Stimulated activated CD4-positive, alpha-beta T cell treated with anti-CD3 and anti-CD28 coated beads, Interleukin-15, amount 100 ng/mL, for 1 hour (primary cell): ENCODE measurements around the gene PRDM12.
A peak's percentile ranks its signal among the peaks of the same experiment; 100 is the strongest.

Experiments used
- DNase-seq, 2 donors: peaks; one replicate each; pipeline ENCODE4 v3.0.0-alpha.2; 2020; ENCODE audit warnings: low read depth in 1 of 2, low spot score in 1 of 2

The PRDM12 gene

DNA sequence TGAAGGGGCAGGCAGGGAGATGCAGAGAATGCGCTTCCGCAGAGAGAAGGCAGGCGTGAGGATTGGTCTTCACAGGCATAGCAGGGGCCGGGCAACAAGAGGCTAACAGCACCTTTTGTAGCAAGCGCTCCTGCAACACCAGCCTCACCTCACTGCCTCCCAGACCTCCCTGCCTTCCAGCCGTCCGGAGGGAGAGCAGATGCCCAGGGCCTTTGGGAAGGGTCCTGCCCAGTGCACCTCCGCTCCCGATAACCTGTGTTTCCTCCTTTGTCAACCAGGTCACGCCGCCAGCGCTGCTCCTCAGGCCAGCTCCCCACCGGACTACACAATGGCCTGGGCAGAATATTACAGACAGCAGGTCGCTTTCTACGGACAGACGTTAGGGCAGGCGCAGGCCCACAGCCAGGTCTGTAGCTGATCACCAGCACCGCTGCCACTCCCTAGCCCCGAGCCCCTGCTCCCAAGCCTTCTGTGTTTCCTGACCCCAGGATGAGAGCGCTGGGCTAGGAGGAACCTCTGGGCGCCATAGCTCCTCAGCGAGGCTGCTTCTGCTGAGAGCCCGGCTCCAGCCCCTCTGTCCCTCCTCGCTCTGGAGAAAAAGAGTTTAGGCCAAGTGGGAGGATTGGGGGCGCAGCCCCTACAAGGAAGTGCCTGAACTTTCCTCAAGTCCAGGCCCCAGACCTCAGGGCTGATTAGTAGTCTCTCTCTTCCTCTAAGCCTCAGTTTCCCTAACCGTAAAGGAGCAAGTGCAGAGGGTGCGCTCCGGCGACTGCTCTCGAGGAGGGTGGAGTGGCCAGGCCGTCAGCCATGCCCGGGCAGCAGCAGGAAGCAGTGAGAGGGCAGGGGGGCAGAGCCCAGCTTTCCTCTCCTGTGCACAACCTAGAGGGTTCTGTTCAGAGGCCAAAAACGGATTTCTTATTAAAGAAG, 28.4 kb upstream of the PRDM12 start:
- no peak for DNase-seq

DNA sequence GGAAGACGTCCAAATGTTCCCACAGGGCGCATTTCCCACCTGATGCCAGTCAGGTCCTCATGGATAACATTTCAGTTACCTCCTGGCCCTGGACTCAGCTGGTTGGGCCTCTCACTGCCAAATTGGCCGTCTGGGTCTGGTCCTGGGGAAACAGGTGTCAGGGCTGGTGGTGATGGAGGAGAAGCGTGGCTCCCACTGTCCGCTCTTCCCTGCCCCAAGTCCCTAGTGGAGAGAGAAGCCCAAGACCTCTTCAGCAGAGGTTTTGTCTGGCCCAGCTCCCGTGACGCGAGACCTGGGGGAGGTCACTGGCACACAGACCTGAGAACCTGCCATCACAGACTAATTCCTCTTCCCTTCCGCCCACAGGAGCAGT, 27.8 kb upstream of the PRDM12 start:
- DNase-seq: no peak

DNA sequence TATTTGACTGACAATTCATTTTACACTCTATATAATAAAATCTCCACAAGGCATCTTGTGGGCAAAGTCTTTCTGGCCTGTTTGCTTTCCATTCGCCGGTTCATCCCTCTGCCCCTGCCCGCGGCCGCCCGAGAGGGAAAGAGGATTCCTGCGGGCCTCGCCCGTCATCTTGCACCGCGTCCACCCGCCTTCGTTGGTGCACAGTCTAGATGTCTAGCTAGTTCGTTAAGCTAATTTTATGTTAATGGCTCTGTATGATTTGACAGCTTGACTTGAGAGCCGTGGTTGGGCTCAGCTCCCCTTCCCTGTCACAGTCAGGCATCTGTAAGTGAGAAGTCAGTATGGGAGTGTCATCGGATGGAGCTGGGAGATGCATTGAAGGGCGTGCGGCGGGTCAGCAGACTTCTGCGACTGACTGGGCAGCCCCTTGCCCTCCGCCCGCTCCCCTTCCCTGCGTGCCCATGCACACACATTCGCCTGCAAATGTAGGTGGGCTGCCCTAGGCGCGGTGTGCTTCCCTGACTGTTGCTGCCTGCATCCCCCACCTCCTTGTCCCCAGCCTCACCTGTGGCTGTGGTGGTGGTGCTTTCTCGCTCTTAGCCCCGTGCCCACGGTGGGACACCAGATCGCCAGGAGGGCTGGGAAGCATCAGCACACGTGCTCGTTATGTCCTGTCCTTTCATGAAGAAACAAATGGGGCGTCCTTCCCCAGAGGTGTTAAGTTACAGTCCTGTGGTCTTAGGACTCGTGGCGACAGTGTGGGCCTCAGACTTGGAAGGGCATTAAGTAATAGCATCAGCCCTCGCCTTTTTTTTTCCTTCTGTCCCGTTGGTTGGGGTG, 25.9 kb upstream of the PRDM12 start:
- no peak for DNase-seq

DNA sequence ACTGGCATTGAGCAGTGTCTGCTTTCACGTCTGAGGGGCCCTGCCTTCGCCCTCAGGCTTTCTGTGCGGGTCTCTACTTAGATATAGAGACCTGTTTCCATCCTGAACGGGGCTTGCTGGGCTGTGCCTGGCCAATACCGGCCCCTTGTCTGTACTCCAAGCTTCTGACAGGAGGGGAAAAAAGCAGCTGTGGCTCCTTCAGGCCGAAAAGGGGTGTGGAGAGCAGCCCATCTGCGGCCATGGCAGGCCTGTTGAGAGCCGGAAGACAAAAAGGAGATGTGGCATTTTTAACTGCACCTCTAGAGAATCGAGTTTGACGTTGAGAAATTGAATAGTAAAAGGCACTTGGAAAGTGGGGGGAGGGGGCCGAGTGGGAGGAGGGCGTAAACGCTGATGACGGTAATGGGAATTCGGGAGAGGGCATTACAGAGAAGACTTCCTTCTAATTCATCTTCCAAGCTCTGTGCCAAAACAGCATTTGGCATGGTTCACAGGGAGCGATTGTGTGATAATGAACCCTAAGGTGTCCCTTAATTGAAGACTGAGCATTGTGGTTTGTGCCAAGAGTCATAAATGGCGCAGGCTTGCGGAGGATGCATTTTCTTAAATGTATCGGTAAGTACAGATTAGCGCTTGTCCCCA, 25.1 kb upstream of the PRDM12 start:
- no peak for DNase-seq

DNA sequence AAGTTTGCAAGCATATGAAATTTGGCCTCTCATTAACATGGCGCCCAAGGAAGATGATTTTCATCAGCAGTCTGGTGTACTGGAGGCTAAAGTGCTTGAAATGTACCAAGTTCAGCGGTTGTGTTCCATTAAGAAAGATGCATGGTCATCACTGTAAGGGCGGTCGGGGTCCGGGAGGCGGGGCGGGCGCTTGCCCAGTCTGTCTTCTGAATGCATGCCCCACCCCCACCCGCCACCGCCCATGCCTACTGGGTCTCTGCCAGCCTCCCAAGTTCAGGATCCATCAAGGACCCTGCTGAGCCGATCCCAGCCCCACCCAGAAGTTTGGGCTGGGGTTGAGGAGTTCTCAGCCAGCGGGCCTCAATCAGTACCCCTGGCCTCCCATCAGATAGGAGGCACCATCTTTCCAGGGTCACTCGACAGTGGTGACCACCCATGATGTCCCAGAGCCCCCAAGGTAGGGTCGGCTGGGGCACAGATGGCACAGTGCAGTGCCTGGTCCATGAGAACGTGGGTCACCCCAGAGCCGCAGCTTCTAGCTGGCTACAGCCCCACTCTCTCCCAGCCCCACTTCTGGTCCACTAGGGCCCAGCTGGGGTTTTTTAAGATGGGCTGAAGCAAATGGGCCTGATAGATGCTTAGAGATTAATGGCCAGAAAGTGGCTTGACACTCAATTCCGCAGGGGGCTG, 24.4 kb upstream of the PRDM12 start:
- DNase-seq: no peak

DNA sequence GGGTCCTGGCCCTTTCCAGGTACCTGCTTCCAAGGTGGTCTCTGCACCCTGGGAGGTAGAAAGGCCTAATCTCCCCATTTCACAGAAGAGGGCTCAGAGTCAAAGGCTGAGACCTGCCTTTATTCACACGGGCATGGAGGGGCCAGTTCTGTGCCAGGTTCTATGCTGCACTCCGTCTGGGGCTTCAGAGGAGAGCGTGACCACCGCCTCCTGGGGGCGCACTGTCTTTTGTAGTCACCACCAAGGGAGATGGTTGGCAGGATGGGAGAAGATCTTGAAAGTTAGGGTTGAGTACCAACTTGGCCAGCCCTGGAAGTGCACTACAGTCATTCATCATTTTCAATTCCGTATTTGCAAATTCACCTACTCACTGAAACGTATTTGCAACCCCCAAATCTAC, 23.7 kb upstream of the PRDM12 start:
- no peak for DNase-seq

DNA sequence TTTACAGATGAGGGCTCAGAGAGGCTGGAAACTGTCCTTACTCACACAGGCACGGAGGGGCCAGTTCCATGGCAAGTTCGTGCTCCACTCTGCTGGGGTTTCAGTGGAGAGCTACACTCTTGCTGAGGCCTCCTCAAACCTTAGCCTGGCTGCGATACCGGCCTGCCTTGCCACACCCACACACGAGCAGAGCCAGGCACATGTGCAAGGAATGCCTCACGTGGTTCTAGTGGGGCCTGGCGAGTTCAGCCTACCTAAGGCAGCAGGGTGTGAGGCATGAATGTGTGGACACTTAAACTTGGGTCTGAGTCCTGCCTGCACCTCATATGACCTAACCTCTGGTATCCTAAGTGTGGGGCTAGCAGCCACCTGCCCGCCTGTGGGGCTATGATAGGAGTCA, 21.5 kb upstream of the PRDM12 start:
- no peak for DNase-seq

DNA sequence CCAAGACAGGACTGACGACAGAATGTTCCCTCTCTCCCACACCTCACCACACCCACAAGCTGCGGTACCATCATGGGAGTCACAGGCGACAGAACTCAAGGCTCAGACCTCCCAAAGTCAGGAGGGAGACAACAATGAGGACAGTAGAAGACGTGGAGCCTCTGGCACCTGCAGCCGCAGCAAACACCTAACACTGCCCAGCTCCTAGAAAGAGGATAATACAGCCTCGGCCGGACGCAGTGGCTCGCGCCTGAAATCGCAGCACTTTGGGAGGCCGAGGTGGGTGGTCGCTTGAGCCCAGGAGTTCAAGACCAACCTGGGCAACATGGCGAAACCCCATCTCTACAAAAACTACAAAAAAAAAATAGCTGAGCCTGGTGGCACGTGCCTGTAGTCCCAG, 13.2 kb upstream of the PRDM12 start:
- no peak for DNase-seq

DNA sequence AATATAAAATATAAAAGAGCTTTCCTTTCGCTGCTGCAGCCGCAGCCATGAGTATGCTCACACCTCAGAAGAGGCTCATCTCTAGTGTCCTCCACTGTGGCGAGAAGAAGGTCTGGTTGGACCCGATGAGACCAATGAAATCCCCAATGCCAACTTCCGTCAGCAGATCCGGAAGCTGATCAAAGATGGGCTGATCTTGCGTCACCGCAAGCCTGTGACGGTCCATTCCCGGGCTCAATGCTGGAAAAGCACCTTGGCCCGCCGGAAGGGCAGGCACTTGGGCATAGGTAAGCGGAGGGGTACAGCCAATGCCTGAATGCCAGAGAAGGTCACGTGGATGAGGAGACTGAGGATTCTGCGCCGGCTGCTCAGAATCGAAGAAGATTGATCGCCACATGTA, 12.6 kb upstream of the PRDM12 start:
- no peak for DNase-seq

DNA sequence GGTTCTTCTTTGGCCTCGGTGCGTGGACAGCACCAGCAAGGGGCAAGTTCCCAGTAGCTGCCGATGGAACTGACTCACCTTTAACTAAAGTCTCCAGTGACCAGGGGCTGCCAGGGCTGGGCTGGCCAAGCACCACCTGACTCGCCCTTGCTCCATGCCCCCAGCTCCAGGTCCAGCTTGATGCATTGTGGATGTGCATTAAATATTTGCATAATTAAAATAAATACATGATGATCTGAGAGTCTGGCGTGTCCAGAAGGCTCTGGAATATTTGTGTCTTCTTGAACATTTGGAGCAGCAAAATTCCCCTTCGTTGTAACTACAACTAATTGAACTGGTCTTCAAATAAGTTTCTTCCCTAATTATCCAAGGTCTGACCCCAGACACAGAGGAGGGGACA, 9.5 kb upstream of the PRDM12 start:
- DNase-seq: no peak

DNA sequence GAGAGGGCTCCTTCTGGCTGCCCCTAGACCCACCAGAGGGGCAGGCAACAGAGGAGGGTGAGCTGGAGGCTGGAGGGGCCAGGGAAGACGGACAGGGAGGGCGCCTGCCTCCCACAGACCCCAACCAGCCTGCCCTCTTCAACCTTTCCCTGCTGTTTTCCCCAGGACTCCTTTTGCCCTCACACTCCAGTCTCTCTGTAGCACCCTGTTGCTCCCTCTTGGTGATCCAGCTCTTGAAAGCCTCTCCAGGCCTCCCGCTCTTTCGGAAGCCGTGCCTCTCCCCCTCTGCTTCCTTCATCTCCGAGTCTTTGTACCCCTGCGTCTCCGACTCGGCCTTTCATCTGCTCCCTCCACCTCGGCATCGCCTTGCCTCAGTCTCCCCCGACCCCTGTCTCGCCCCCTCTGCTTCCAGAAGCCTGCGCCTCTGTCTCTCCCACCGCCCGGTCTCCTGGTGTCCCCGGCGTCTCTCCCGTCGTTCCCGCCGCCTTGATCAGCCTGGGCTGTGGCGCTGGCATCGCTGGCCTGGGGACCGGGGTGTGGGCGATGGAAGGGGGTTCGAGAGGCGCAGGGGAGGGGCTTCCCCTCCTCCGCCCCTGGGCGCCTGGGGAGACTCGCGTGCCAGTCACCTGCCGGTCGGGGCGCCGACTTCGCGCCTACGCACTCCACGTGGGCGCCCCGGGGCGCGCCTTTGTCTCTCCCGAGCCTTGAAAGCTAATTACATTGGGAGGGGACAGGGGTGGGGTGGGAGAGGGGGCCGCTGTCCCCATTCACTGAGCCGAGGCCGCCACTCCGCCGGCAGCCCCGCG, 5.3 kb upstream of the PRDM12 start:
- DNase-seq: no peak

DNA sequence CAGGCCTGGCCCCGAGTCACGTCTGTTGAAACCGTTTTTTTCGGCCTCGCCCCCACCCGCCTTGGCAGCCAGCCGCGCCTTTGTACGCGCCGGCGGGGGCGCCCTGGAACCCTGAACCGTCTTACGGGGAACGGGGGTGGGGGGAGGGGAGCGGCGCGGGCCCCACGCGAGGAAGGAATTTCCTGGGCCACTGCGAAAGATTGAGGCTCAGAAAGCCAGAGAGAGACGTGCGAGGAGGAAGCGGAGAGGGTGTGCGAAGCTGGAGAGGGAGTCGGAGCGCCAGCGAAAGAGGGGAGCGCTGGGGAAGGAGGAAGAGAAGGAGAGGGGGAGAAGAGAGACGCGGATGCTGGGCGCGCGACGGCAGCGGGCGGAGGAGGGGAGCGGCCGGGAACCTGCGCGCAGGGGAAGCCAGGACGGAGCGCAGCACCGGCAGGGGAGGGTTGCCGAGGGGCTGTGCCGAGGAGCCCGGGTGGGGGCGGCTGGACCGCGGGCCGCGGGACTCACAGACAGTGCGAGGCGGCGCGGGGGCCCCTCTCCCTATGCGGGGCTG, 4.6 kb upstream of the PRDM12 start:
- DNase-seq: no peak

DNA sequence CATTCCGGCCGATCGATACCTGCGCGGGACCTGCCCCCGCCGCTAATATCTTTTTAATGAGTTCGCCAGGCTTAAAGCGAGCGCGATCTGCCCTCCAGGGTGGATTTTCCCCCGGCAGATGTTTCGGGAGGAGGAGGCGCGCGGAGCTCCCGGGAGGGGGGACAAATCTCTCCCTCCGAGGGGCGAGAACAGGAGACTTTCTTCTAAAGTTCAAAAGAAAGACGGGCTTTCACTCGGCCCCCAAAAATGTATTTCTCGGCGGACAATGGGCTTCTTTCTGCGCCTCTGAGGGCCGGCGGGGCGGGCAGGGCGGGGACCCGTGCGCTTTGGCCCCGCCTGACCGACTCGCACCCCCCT, 4.1 kb upstream of the PRDM12 start:
- DNase-seq: no peak

DNA sequence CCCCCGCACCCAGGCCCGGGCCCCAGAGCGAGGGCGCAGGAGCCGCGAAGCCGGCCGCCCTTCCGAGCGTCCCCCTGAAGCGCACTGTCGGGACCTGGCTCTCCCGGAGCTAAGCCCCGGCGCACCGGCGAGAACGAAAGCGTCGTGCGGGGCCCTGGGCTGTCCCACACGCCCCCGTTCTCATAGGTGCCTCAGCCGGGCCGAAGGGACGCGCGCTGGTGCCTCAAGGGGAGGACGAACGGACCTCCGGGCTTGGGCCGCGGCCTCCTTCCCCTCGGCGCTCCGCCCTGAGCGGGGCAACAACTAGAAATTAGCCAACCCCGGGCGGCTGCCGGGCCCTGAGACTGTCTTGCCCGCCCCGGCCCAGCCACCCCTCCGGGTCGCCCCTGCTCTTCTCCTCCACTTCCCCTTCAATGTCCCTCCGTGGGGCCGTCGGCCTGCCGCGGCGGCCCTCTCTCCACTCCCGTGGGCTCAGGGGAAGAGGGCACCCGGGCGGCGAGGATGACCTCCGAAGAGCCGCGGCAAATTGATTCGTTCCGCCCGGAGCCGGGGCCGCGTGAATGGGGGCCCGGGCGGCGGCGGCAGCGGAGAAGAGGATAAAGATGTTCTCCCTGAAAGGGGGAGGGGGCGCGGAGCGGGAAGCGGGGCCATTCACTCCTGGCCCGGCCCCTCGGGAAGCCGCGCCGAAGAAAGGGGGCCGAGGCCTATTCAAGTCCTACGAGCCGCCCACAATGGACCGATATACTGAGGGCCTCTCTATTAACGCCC, 3.5 kb upstream of the PRDM12 start:
- no peak for DNase-seq

DNA sequence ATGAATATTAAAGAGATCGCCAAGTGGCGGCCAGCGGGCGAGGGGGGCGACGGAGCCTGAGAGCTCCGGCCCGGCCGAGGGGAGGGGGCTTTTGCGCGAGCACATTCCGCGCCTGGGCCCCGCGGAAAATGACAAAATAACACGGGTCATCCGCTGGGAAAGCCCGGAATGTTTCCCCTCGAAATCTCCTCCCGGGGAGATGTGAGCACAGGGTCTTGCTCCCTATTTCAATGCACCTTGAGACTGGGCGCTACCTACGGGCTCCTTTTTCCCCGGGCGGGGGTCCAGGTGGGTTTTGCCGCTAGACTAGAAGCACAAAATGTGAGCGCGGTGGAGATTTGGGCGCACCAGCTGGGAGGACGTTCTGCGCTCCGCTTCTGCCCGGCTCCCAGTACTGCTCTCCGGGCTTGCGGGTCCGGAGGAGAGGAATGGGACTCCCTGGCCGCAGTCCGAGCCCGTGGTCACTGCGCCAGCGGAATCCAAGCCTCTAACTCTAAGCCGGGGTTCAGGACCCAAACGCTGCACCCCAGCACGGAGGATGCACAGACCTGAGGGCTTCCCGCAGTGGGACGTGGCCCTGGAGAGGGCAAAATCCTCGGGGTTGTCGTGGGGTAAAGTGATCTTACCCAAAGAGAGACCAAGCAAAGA, 2.8 kb upstream of the PRDM12 start:
- DNase-seq: no peak

DNA sequence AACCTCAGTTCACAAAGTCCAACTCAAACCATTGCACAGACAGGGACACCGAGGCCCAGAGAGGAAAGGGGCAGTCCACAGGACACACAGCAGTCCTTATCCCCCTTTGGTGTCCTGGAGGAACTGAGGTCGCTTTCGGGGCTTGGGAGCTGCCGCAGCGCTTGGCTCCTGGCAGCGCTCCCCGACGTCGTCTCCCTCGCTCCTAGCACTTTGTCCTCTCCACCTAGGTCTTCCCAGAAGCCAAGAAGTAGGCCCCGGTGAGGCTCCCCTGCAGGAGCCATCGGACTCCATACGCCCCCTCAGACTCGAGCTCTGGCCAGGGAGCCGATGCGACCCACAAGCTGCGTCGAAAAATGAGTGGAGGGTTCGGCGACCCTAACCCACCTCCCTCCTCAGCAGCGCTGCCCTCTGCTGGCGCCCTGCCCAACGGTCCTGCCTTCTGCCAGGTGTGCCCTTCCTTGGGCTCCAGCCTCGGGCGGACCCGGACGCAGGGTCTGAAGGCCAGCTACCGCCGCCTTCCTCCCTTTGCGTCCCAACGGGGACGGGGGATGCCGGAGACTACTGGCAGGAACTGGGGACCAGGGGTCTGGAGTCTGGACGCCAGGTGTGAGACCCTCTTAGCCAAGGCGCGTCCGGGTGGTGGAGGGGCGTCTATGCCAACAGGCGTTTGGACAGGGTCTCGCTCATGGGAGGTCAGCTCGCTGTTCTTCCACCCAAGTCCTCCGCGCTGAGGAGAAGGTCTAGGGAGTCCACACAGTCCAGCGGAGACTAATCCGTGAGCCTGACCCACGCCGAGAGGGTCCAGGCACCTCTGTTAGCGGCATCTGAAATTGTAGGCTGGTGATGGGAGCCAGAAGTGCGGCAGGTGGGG, 2.1 kb upstream of the PRDM12 start:
- no peak for DNase-seq

DNA sequence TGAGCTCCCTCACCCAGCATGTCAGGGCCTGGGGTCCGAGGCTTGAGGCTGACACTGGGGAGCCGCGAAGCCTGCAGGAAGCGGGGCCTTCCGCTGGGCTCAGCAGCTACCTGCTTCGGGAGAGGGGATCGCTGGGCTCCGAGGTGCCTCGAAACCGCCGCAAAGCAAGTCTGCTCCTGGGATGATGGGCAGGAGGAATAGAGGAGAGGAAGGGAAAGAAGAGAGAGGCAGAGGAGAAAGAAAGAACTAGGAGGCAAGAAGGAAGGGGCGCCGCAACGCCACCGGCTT, 1.5 kb upstream of the PRDM12 start:
- DNase-seq: no peak

DNA sequence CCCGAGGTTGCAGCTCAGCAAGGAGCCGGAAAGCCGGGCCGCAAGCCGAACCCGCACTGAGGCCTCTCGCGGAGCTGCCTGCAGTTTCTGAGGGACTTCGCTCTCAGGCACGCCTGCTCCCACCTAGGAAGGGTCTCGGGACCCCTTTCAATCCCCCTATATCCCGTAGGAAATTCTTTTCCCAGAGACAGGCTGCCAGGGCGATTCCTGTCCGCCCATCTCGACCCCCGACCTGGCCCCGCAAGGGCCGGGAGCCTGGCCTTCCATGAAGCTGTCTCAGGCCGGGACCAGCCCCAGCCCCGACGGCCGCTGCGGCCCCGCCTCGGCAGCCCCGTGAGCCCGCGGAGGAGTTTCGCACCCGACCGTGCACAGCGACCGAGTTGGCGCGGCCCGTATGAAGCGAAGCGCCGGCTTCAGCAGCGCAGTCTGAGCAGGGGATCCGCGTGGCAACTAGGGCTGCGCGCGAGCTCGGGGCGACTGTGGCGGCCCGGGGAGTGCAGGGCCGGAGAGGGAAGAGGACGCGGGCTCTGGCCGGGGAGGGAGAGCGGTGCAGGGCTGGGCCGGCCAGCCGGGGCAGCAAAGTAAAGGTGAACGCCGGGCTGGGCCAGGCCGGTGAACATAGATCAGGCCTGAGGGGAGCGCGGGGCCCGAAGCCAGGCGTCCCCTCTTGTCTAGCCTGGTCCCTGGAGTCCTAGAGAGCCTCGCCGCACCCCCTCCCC, 977 bp upstream of the PRDM12 start:
- DNase-seq: peak in 1 of 2 donors; percentile 13
